BJ (cell line): ENCODE results near the gene PIK3R6. TPM values are rescaled to one million over a fixed set of nuclear protein-coding genes. Genes with fewer than 3 reads are reported as not detected.

ENCODE experiments used
- CTCF ChIA-PET: fragments of 350-600 bp; formaldehyde crosslinking; extraction: SDS; loops from one replicate; lab custom pipeline; 2021; ENCODE audit warnings: antibody characterized with exemption, inconsistent platforms; lab: Yijun Ruan, JAX
- POLR2A ChIA-PET: fragments of 300-600 bp; sonication (Branson Sonifier 250); formaldehyde crosslinking; extraction: SDS; loops from one replicate; lab custom pipeline; 2021; ENCODE audit warnings: antibody characterized with exemption; lab: Charles Lee
- DNase-seq: peaks from one replicate; pipeline ENCODE4 v3.0.0-alpha.2; 2011; ENCODE audit warnings: low read depth
- H3K27me3 ChIP-seq: 2 replicates; pipeline ENCODE4 v1.6.0; 2011; ENCODE audit warnings: low read length; ENCODE audit not compliant: control insufficient read depth, insufficient read depth
- H3K36me3 ChIP-seq: 2 replicates; pipeline ENCODE4 v1.5.1; 2011; ENCODE audit warnings: low read length; ENCODE audit not compliant: control insufficient read depth, insufficient read depth
- H3K4me3 ChIP-seq: 2 replicates; pipeline ENCODE4 v1.5.1; 2011; ENCODE audit warnings: low read depth, mild to moderate bottlenecking, control low read depth, low read length
- CTCF ChIP-seq: IDR thresholded peaks from 2 replicates; pipeline ENCODE4 v1.5.1; 2011; ENCODE audit warnings: low read depth, mild to moderate bottlenecking, control low read depth, inconsistent platforms, low read length, moderate library complexity; ENCODE audit not compliant: insufficient read depth
- polyA plus RNA-seq: library from polyadenylated mRNA; depleted of rRNA; stranded (reverse); fragments of >200 nt; gene quantifications from 2 replicates; pipeline ENCODE4 v1.2.3, GENCODE V29; 2011

PIK3R6 gene
- polyA plus RNA-seq, 1 experiment, result not detected

GRCh38 chr17:8894673-8895578 lies 27.5 kb upstream of the PIK3R6 start:
- Histone ChIP-seq H3K36me3 (no peaks in the 10 kb centered on the region), H3K4me3 (no peak overlapping the region), H3K27me3 (no peaks in the 10 kb centered on the region; the same call in 1 of the 2 replicates)
- peak; percentile 7 for DNase-seq
- ChIA-PET POLR2A (no interaction called here), CTCF (interaction anchor here (0.5 to 3.6 kb wide), 21 partner anchors 12 to 512 kb away, joined by 3 to 27 read pairs (median 4); no protein-coding TSS in a partner anchor)
- peak; percentile 78 for TF ChIP-seq CTCF

GRCh38 chr17:8894202-8894671 lies 26.8 kb upstream of the PIK3R6 start:
- TF ChIP-seq CTCF, result no peak
- no peaks in the 10 kb centered on the region; the same call in 1 of the 2 replicates for H3K27me3 ChIP-seq
- H3K36me3 ChIP-seq, result no peaks in the 10 kb centered on the region
- H3K4me3 ChIP-seq, result no peak overlapping the region
- no peak for DNase-seq
- ChIA-PET POLR2A (interaction anchor here (0.6 kb wide), 1 partner anchor 146 kb away, joined by 5 read pairs; no protein-coding TSS in a partner anchor), CTCF (interaction anchor here (0.5 to 3.6 kb wide), 12 partner anchors 12 to 399 kb away, joined by 3 to 27 read pairs (median 5); no protein-coding TSS in a partner anchor)

GRCh38 chr17:8893621-8894201 lies 26.2 kb upstream of the PIK3R6 start:
- Histone ChIP-seq H3K27me3 (no peaks in the 10 kb centered on the region; the same call in 1 of the 2 replicates), H3K4me3 (no peak overlapping the region), H3K36me3 (no peaks in the 10 kb centered on the region)
- TF ChIP-seq CTCF, result no peak
- DNase-seq, result no peak
- POLR2A ChIA-PET, result interaction anchor here (0.6 kb wide), 1 partner anchor 146 kb away, joined by 5 read pairs; no protein-coding TSS in a partner anchor
- CTCF ChIA-PET, result interaction anchor here (1.1 to 3.6 kb wide), 6 partner anchors 17 to 140 kb away, joined by 3 to 27 read pairs (median 10); no protein-coding TSS in a partner anchor

GRCh38 chr17:8893059-8893458 lies 25.6 kb upstream of the PIK3R6 start:
- Histone ChIP-seq H3K36me3 (no peaks in the 10 kb centered on the region), H3K27me3 (no peaks in the 10 kb centered on the region; the same call in 1 of the 2 replicates), H3K4me3 (no peak overlapping the region)
- no peak for TF ChIP-seq CTCF
- POLR2A ChIA-PET, result no interaction called here
- DNase-seq, result no peak
- CTCF ChIA-PET, result interaction anchor here (2.5 to 3.0 kb wide), 2 partner anchors 108 to 139 kb away, joined by 8 to 27 read pairs; no protein-coding TSS in a partner anchor

- no peak for DNase-seq
- no peak for TF ChIP-seq CTCF
- Histone ChIP-seq H3K27me3 (no peaks in the 10 kb centered on the region; the same call in 1 of the 2 replicates), H3K36me3 (no peaks in the 10 kb centered on the region), H3K4me3 (no peak overlapping the region)
- ChIA-PET POLR2A (no interaction called here), CTCF (no interaction called here)
Measured at GRCh38 chr17:8892338-8892690, 24.8 kb upstream of the PIK3R6 start.
